Stimulated activated CD4-positive, alpha-beta T cell treated with anti-CD3 and anti-CD28 coated beads, Interleukin-15, amount 100 ng/mL, for 24 hours (primary cell): ENCODE measurements around the gene NUDT3.
"Not testable (repeated sequence)": the region's sequence is repeated elsewhere in the genome, so short reads cannot be mapped to it uniquely, and the experiment has no call there.

Experiments
- DNase-seq: peaks from one replicate; pipeline ENCODE4 v3.0.0-alpha.2; 2020

The NUDT3 gene

DNA sequence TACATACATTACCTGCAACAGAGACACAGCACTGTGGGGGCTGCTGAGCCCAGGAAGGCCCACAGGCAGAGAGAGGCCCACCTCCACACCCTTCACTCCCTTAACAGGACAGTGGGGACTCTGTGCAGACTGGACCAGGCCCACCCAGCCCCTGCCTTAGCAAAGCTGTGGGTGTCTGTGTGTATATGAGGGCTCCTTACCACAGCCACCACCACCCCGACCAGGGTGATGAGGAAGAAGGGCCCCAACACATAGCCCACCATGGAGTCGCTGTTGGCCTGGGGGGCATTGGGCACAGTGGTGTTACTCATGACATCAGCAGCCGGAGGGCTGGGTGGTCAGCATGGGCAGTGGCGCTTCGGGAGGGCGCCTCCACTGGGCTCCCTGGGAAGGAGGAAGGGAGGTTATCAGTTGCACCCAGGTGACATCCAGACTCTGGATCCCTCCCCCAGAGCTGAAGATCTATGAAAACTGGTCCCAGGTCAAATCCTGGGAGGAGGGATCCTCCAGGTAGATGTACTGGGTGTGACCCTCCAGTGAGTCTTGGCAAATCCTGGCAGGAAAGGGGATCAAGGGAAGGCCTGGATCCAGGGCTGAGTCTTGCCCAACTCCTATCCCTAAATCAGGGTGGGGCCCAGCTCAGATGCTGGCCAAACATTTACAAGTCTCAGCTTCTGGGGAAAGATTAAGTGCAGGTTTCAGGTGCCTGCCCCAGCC lies 144.8 kb downstream of the NUDT3 start:
- DNase-seq: peak; percentile 38

DNA sequence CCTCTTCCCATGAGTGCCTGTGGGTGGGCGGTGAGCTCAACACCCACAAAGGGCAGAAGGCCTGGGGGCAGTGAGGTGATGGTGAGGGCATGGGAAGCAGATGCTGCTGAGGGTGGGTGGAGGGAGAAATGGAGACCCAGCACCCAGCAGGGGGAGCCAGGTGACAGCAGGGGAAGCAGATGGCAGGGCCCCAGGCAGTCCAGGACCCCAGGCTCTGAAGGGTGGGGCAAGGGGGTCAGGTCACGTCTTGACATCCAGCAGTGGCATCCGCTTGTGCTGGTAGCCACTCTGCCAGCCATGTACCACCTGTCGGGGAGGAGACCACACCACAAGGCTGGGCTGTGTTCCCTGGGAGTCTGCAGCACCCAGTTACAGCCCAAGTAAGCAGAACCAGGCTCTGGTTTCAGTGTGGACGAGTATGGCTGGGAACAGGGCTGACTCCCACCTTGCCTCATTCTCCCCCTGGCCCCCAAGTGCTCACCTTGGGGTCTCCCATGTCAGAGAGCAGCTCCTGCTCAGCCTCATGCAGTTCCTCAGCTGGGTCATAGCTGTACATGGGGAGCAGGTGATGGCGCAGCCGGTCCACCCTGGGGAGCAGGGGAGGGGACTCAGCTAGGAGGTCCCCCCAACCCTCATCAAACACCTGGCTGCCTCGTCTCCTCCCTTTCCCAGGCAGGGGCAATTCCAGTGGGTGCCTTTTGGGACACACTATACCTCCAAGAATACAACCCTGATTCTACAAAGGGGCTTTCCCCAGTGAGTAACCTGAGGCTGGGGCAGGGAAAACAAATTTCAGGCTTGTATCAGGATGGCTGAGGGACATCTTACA lies 145.7 kb downstream of the NUDT3 start:
- peak; percentile 73 for DNase-seq

DNA sequence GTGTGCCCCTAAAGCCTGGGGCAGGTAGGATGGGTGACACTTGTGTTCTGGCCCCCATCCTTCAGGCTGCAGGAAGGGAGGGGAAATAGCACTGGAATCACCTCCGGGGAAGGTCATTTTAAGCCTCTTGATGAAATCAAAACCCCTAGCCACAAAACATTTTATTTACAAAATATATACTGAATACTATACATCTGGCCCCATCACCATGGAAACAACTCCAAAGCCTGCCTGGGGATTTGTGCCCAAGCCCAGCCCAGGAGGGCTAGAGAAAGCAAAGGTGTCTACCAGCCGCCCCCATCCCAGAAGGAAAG lies 146.3 kb downstream of the NUDT3 start:
- DNase-seq: no peak

DNA sequence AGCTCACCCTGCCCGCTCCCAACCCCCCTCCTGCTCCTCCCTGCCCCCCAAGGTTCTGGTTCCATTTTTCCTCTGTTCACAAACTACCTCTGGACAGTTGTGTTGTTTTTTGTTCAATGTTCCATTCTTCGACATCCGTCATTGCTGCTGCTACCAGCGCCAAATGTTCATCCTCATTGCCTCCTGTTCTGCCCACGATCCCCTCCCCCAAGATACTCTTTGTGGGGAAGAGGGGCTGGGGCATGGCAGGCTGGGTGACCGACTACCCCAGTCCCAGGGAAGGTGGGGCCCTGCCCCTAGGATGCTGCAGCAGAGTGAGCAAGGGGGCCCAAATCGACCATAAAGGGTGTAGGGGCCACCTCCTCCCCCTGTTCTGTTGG lies 146.7 kb downstream of the NUDT3 start:
- DNase-seq: not testable (repeated sequence)

DNA sequence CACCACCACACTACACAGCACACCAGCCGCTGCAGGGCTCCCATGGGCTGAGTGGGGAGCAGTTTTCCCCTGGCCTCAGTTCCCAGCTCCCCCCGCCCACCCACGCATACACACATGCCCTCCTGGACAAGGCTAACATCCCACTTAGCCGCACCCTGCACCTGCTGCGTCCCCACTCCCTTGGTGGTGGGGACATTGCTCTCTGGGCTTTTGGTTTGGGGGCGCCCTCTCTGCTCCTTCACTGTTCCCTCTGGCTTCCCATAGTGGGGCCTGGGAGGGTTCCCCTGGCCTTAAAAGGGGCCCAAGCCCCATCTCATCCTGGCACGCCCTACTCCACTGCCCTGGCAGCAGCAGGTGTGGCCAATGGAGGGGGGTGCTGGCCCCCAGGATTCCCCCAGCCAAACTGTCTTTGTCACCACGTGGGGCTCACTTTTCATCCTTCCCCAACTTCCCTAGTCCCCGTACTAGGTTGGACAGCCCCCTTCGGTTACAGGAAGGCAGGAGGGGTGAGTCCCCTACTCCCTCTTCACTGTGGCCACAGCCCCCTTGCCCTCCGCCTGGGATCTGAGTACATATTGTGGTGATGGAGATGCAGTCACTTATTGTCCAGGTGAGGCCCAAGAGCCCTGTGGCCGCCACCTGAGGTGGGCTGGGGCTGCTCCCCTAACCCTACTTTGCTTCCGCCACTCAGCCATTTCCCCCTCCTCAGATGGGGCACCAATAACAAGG lies 147.3 kb downstream of the NUDT3 start:
- not testable (repeated sequence) for DNase-seq

DNA sequence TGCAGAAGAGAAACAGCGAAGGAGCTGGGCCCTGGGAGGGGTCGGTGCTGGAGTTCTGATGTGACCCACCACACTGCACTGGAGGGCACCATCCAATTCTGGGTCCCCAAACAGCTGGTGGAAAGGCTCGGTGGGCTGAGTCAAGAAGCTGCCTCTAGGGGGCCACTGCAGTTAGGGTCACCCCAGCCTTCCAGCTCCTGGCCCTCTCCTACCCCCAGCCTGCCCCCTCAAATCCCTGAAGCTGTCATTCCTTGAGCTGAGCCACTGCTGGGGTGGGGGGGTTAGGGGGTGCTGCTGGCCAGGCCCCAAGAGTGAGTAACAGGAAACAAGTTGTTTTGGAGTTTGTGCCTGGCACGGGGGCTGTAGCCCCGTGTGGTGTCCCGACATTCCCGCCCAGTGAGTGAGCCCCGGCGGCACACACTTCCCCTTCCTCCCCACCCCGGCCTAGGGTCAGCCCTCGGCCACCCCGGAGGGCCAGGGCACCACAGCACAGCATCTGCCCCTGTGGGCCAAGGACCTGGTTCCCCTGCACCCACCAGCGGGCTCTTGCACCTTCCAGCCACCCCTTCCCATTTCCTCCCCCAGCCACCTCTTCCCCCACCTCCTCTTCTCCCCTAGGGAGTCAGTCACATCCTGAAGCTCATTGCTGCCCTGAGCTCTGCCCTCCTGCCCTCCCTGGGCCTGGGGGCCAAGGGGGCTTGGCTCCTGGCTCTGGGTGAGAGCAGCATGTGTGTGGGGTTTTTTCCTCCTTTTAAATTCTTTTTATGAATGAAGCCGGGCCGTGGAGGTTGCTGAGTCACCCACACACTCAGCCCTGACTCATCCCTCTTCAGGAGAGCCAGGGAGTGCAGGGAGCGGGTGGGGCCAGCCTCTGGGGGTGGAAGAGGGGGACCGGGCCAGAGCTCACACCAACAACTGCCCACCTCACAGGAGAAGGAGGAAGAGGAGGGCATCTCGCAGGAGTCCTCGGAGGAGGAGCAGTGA lies 148.3 kb downstream of the NUDT3 start:
- peak; percentile 82 for DNase-seq

DNA sequence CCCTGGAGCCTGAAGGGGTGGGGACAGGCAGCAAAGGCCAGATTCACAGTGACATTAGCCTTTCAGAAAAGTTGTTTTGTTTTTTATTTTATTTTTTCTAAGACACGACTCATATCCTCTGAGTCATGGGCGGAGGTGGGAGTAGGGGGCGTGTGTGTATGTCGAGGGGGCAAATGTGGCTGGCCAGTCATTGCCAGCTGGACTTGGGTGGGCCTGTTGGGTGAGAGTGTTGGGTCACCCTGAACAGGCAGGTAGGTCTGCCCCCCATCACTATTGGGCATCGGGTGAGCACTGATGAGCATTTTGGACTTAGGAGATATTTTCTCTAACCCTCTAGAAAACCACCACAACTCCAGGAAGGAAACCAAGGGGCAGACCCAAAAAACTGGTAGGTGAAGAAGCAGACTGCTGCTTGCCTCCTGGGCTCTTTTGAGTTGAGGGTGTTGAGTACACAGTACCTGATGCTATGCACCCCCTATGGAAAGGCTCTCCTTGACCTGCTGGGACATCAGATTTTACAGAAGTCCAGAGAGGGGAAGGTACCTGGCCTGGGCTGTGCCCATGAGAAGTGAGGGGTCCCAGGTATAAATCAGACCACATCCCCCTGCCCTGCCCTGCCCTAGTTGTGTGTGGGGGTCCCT lies 149.2 kb downstream of the NUDT3 start:
- DNase-seq: no peak

DNA sequence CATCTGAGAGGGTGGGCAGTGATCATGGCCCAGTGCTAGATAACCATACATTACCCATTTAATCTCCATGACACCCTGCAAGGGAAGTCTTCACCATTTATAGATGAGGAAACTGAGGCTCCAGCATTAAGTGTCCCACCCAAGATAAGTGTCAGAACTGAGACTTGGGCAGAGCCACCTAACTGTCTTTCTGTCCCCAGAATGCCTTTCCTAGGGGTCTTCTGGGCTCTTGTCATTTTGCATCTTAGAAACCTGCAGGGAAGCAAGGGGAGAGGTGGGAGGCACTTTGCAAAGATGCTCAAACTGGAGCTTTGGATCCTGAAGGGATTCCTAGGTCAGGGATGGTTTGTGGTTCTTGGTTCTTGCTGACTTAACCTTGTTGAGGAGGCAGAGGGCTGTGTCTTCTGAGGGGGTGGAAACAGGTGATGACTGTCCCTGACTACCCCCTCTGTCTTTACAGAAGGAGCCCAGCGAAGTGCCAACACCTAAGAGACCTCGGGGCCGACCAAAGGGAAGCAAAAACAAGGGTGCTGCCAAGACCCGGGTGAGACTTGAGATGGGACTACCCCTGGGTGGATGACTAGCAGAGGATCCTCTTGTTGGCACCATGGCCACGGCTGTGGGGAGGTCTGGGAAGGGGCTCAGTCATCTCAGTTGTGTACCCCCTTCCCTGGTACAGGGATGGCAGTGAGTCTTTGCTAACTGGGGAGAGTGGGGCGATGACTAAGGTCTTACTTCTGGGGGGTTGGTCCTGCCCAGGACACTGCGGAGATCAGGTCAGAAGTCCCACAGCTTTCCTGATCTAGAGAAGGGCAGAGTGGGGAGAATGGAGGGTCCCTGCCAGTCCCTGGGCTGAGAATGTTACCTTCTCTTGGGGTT lies 150.0 kb downstream of the NUDT3 start:
- DNase-seq: no peak

DNA sequence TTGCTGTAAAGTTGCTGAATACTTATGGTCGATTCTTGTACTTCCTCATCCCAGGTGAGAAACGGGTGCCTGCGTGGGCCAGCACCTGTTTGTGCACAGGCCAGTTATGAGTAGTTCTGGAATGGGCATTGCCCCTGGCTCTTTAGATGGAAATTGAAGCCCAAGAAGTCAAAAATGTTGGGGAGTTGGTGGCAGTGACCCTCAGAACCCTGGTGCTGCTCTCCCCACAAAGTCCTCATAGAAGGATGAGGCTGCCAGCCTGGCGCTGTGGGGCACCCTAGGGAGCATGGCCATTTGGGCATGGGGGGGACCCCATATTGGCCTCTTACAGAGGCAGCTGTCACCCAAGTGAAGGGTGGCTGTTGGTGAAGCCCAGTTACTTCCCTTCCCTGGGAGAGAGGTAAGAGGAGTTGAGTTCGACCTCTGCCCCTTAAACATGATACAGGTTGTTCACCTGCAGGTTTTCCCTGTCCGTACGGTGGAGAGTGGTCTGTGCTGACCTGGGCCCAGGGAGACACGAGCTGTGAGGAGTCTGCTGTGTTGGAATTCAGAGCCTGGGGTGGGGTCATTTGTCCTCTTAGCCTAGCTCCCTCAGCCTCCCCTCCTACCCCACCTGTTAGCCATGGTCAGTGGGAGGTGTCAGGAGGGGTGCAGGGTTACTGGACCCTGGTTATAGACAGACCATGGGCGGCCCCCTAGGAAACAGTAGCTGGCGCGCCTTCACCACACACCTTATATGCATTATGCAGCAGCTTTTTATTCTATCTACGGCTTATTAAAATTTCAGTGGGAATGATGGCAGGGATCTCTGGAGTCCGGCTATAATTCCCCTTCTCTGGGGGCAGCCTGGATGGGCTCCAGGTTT lies 150.9 kb downstream of the NUDT3 start:
- no peak for DNase-seq

DNA sequence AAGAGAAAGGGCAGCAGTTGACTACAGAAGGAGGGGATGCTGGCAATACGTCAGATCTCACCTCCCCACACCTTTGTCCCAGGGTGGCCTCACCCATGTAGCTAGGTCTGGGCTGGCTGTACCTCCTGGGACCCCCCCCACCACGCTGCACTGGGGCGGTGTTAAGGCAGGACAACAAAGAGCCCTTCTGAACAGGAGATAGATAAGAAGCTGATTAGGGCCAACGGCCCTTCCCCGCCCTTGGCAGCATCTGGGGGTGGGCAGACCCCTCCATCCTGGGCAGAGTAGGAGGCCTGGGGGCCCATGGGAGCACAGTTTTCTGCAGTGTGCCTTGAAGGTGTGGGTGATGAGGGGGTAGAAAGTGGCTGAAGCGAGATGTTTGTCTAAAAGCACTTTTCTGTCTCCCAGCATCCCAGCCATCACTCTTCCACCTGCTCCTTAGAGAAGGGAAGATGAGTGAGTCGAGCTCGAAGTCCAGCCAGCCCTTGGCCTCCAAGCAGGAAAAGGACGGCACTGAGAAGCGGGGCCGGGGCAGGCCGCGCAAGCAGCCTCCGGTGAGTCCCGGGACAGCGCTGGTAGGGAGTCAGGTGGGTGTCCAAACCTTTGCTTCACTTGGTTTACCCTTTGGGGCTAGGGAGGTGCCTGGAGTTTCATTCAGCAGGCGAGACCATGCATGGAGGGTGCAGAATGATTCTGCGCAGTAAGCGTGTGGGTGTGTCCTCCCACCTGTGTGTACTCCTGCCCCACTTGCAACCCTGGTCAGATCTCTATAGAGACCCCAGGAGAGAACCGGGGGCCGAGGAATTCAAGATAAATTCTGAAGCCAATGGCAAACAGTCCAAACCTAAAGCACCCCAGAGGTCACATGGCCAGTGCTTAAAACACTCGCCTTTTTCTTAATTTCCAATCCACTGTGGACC lies 151.9 kb downstream of the NUDT3 start:
- no peak for DNase-seq

DNA sequence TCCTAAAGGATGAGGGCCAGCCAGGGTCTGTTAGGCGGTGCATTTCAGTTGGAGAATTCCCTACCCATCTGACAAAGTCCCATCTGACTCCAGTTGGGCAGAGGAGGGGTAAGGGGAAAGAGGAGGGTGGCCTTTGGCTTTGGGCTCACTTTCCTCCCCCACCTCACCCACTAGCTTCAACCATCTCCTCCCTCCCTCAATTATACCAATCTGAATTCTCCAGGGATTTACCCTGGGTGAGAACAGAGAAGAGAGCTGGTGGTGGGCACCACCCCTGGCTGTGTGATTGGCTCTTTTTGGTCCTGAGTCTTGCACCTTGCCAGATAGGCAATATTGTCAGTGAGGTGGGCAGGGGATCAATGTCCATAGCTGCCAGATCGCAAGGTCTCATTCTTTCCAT lies 152.6 kb downstream of the NUDT3 start:
- DNase-seq: no peak

DNA sequence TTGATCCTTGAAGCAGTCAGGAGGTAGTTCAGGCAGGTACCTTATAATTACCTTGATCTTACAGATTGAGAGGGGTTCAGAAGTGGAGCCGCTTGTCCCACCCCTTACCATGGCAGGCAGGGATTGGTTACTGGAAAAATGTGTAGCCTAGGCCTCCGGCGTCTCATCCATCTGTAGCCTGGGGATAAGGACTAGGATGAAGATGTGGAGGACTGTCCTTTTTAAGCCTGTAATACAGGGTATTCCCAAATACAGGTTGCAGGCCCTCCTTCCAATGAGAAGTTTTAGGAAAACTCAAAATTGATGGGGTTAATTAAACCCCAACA lies 153.0 kb downstream of the NUDT3 start:
- DNase-seq: no peak

DNA sequence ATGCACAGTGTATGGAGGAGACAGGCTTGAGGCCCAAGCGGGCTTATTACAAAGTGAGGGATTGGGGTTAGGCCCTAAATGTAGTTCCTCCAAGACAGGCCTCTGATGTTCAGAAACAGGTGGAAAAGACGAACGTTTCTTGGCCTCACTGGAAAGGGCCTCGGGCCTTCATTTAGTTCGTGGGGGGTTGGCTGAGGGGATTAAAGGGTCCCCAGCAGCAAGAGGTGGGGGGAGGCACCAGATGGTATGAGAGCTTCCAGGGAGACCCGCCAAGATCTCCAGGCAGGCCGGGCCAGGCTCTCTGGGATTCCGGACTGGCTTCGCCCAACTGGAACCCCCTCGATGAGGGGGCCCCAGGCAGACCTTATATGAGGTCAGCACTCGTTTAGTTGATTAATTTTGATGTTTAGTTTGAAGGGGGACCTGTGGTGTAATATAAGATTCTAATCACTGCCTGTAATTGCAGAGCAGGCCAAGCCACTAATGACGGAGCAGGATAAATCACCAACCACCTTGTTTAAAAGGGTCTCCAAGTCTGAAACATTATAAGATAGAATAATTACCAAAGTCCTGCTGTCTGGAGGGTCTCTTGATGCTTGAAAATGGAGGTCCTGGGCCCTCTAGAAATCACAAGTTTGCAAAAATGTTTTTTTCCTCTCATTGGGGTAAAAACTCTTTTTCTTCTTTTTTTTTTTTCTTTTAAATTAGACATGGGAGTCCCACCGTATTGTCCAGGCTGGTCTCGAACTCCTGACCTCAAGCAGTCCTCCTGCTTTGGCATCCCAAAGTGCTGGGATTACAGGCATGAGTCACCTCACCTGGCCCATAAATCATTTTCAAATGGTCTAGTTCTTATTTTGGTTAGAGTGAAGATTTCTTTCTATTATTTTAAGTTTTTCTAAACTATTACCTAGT lies 153.6 kb downstream of the NUDT3 start:
- no peak for DNase-seq

DNA sequence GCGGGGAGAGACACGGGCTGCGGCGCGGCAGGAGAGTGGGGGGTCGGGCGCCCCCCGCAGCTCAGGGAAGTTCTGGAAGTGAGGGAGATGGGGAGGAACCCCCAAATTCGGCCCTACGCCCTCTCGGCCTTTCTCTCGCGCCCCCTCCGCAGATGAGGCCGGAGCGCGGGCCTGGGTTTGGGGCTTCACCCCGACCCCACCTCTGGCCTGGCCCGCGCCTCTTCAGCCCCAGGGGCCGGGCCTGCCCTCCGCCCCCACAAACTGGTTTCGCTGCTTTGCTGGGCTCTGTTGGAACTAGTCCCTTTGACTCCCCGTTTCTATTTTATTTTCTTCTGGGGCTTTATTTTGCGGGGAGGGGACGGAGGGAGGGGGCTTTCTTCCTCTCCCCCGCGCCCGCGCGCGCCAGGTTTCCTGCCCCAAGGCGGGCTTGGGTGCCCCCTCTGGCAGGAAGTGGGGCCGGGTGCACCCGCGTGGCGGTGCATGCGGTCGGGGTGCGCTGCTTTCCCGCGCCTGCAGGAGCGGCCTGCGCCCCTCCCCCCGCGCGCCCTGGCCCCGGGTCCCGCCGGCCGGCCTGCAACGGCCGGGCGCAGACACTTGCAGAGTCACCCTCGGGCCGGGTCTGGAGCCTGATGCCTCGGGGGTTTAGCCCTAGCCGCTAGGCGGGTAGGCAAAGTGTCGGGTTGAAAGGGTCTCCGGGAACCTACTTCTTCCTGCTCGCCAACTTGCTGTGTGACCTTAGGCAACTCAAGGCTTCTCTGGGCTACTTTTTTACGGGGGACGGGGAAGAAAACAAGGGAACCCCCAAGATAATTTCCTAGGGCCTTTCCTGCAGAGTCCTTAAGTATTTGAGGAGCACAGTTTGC lies 154.5 kb downstream of the NUDT3 start:
- peak; percentile 86 for DNase-seq

DNA sequence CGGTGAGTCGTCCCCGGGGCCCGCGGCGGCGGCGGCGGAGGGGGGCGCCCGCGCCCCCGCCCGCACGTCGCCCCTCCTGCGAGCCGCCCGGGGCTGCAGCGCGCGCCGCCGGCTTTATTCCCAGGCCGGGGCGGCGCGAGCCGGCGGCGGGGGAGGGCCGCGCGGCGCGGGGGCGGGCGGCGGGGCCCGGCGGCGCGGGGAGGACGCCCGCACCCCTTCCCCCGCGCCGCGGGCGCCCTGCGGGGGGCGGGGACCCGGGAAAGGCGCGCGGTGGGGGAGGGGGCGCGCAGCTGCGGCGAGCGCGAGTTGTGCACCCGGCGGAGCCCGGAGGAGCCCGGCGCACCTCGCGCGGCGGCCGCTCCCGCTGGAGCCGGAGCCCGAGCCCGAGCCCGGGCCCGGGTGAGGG lies 155.2 kb downstream of the NUDT3 start:
- peak; percentile 54 for DNase-seq

DNA sequence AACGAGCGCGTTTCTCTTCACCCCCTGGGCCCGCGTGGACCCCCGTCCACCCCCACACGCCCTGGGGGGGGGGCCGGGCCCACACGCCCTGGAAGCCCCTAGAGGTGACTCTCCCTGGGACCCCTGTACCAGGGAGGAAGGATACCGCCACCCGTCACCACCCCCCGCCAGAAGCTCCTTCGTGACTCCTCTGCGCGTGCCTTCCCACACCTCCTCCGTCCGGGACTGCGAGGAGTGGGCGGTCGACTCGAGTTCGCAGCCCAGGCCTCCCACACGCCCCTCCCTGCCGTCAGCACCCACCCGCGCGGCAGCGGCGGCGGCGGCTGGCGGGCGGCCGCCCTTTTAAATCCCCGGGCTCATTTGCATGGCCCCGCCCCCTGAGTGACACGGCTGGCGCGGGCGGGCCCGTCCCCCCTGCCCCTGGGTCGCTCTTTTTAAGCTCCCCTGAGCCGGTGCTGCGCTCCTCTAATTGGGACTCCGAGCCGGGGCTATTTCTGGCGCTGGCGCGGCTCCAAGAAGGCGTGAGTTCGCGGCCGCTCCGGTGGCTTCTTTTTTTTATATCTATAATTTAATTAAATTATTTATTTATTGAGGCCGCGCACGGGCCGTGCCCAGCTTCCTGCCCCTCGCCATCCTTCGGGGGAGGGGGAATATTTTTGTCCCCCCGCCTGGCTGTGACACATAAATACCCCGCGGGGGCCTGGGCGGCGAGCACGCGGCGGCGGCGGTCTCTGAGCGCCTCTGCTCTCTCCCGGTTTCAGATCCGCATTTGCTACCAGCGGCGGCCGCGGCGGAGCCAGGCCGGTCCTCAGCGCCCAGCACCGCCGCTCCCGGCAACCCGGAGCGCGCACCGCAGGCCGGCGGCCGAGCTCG lies 155.8 kb downstream of the NUDT3 start, which contains the start of gene HMGA1:
HMGA1 (plus strand) TSS at position 431 of the 873 bp plus-strand sequence. CDS start 3,908 bp downstream, outside the sequence.
- DNase-seq: peak; percentile 94
